ENCODE measurements around the gene PGM1. TPM values are rescaled to one million over a fixed set of nuclear protein-coding genes. Genes with fewer than 3 reads are reported as not detected.

PGM1 gene
- total RNA-seq, 1 experiment from 2014 or later = 77.2 TPM

GRCh38 chr1:63621075-63621474, 27.9 kb downstream of the PGM1 start:
- CTCF ChIA-PET = no interaction called here
- TF ChIP-seq, protein P1, sequence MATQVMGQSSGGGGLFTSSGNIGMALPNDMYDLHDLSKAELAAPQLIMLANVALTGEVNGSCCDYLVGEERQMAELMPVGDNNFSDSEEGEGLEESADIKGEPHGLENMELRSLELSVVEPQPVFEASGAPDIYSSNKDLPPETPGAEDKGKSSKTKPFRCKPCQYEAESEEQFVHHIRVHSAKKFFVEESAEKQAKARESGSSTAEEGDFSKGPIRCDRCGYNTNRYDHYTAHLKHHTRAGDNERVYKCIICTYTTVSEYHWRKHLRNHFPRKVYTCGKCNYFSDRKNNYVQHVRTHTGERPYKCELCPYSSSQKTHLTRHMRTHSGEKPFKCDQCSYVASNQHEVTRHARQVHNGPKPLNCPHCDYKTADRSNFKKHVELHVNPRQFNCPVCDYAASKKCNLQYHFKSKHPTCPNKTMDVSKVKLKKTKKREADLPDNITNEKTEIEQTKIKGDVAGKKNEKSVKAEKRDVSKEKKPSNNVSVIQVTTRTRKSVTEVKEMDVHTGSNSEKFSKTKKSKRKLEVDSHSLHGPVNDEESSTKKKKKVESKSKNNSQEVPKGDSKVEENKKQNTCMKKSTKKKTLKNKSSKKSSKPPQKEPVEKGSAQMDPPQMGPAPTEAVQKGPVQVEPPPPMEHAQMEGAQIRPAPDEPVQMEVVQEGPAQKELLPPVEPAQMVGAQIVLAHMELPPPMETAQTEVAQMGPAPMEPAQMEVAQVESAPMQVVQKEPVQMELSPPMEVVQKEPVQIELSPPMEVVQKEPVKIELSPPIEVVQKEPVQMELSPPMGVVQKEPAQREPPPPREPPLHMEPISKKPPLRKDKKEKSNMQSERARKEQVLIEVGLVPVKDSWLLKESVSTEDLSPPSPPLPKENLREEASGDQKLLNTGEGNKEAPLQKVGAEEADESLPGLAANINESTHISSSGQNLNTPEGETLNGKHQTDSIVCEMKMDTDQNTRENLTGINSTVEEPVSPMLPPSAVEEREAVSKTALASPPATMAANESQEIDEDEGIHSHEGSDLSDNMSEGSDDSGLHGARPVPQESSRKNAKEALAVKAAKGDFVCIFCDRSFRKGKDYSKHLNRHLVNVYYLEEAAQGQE (IDR thresholded peaks at IDR 0.05; ENCODE audit: insufficient read depth in 1 of 2, low read depth in 2 of 2, low read length in 1 of 2) = no peak
- TF ChIP-seq POLR2AphosphoS5 (IDR thresholded peaks at IDR 0.05; ENCODE audit: low read depth, low read length) (no peak), SIN3A (IDR thresholded peaks at IDR 0.05; ENCODE audit: borderline replicate concordance, insufficient read depth, low read depth, low read length) (no peak), CTCF (IDR thresholded peaks at IDR 0.05) (no peak), TCF7L2 (IDR thresholded peaks at IDR 0.05; ENCODE audit: low read depth, low read length) (no peak)
- intact Hi-C loops (cut with micrococcal nuclease; ENCODE audit: unreplicated experiment) (no loop called here), in situ Hi-C loops (cut with HindIII; ENCODE audit: low pct_unique_long_range_greater_than_20kb, low sequenced_read_pairs) (no loop called here)
- no peaks in the 10 kb centered on the region for H3K9me3 ChIP-seq (ENCODE audit: control insufficient read depth, insufficient read depth, low read depth, low read length)
- POLR2A ChIA-PET = no interaction called here
- no peaks in the 10 kb centered on the region for H3K36me3 ChIP-seq (ENCODE audit: control insufficient read depth, insufficient read depth, low read length)
- BruUV-seq (replicated peaks) = no TSS peak
- H3K4me3 ChIP-seq (ENCODE audit: low read depth in 2 of 2, low read length in 2 of 2) = no peak overlapping the region
- ATAC-seq (no peak), DNase-seq (ENCODE audit: low read depth, low spot score) (no peak)
- no peak overlapping the region for H3K27ac ChIP-seq (ENCODE audit: low read length)
- peaks cover under 1% of the 10 kb centered on the region; the same call in 1 of the 2 replicates for H3K4me1 ChIP-seq (ENCODE audit: control insufficient read depth, insufficient read depth, low read length)
- H3K27me3 ChIP-seq (ENCODE audit: control insufficient read depth, insufficient read depth, low read length) = no peaks in the 10 kb centered on the region

- no peak overlapping the region for H3K27ac ChIP-seq (ENCODE audit: low read length)
- no peak overlapping the region for H3K4me3 ChIP-seq (ENCODE audit: low read depth in 2 of 2, low read length in 2 of 2)
- in situ Hi-C loops (cut with HindIII; ENCODE audit: low pct_unique_long_range_greater_than_20kb, low sequenced_read_pairs) = no loop called here
- H3K27me3 ChIP-seq (ENCODE audit: control insufficient read depth, insufficient read depth, low read length) = no peaks in the 10 kb centered on the region
- no peaks in the 10 kb centered on the region for H3K36me3 ChIP-seq (ENCODE audit: control insufficient read depth, insufficient read depth, low read length)
- ChIA-PET POLR2A (no interaction called here), CTCF (no interaction called here)
- H3K9me3 ChIP-seq (ENCODE audit: control insufficient read depth, insufficient read depth, low read depth, low read length) = no peaks in the 10 kb centered on the region
- H3K4me1 ChIP-seq (ENCODE audit: control insufficient read depth, insufficient read depth, low read length) = no peaks in the 10 kb centered on the region
- intact Hi-C loops (cut with micrococcal nuclease; ENCODE audit: unreplicated experiment) = no loop called here
- BruUV-seq (replicated peaks) = no TSS peak
- DNase-seq (ENCODE audit: low read depth, low spot score) = no peak
- no peak for ATAC-seq
- TF ChIP-seq POLR2AphosphoS5 (IDR thresholded peaks at IDR 0.05; ENCODE audit: low read depth, low read length) (no peak), SIN3A (IDR thresholded peaks at IDR 0.05; ENCODE audit: borderline replicate concordance, insufficient read depth, low read depth, low read length) (no peak), CTCF (IDR thresholded peaks at IDR 0.05) (no peak), TCF7L2 (IDR thresholded peaks at IDR 0.05; ENCODE audit: low read depth, low read length) (no peak)
- TF ChIP-seq, protein P1 (IDR thresholded peaks at IDR 0.05; ENCODE audit: insufficient read depth in 1 of 2, low read depth in 2 of 2, low read length in 1 of 2) = no peak
Observed at GRCh38 chr1:63621698-63622097, 28.5 kb downstream of the PGM1 start.

Measured in Panc1 (cell line).